ENCODE results near the gene ADGRG7. TPM values are rescaled to one million over a fixed set of nuclear protein-coding genes. Genes with fewer than 3 reads are reported as not detected.

The ADGRG7 gene
- total RNA-seq, 6 experiments from 2014 or later: 1.9 to 27.2 (median 21.8) TPM

DNA sequence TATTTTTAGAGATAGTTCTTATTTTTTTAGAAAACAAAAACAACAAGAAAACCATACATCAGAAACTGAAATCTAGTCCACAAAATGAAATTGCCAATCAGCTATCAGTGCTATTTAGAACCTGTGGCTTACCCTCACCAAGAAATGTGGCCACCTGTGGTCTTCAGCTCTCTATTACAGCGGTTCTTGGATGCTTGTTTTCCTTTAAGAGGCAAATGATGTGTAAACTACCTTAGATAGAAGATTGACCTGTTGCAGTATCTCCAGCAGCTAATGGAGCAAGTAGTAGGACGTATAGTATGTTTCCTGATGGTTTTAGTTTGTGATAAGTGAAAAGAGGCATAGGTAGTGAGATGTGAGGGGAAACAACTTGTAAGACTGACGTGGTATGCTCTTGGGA is 121.1 kb downstream of the ADGRG7 start:
- H3K36me3 ChIP-seq: peaks cover 0 to 44% (median 18%) of the 10 kb centered on the region in 4 donors
- ATAC-seq: no peak
- no peaks in the 10 kb centered on the region for H3K9me3 ChIP-seq
- H3K27ac ChIP-seq: no peak overlapping the region
- WGBS (ENCODE audit: insufficient coverage, low coverage, low lambda C conversion rate, missing lambda C conversion rate): 68% methylated on average over 3 of the region's 3 CpGs
- no peaks in the 10 kb centered on the region for H3K27me3 ChIP-seq
- intact Hi-C loops (cut with DNase I): no loop called here
- TF ChIP-seq, protein P1, sequence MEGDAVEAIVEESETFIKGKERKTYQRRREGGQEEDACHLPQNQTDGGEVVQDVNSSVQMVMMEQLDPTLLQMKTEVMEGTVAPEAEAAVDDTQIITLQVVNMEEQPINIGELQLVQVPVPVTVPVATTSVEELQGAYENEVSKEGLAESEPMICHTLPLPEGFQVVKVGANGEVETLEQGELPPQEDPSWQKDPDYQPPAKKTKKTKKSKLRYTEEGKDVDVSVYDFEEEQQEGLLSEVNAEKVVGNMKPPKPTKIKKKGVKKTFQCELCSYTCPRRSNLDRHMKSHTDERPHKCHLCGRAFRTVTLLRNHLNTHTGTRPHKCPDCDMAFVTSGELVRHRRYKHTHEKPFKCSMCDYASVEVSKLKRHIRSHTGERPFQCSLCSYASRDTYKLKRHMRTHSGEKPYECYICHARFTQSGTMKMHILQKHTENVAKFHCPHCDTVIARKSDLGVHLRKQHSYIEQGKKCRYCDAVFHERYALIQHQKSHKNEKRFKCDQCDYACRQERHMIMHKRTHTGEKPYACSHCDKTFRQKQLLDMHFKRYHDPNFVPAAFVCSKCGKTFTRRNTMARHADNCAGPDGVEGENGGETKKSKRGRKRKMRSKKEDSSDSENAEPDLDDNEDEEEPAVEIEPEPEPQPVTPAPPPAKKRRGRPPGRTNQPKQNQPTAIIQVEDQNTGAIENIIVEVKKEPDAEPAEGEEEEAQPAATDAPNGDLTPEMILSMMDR (IDR thresholded peaks at IDR 0.05): no peak
- no peak for TF ChIP-seq POLR2A (IDR thresholded peaks at IDR 0.05)
- H3K4me3 ChIP-seq: no peak overlapping the region
- no peak for DNase-seq
- peaks cover 0 to 22% (median 4%) of the 10 kb centered on the region in 4 donors for H3K4me1 ChIP-seq

DNA sequence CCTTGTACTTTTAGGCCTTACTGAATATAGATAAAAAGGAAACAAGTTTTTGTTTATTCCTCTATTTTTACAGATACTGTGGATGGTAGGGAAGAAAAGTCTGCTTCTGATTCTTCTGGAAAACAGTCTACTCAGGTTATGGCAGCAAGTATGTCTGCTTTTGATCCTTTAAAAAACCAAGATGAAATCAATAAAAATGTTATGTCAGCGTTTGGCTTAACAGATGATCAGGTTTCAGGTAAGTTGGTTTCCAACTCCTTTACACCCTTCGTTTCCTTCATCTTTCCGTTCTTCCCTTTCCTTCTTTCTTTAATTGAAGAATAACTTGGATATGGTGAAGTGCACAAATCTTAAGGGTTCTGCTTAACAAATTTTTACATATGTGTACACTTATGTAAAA is 123.0 kb downstream of the ADGRG7 start:
- peaks cover 0 to 8% (median 0%) of the 10 kb centered on the region in 4 donors for H3K4me1 ChIP-seq
- TF ChIP-seq POLR2A (IDR thresholded peaks at IDR 0.05): no peak
- TF ChIP-seq, protein P1 (IDR thresholded peaks at IDR 0.05): no peak
- WGBS (ENCODE audit: insufficient coverage, low coverage, low lambda C conversion rate, missing lambda C conversion rate): 77% methylated on average over 3 of the region's 3 CpGs
- DNase-seq (no peak), ATAC-seq (no peak)
- intact Hi-C loops (cut with DNase I): no loop called here
- no peak overlapping the region for H3K4me3 ChIP-seq
- H3K27me3 ChIP-seq: no peaks in the 10 kb centered on the region
- H3K27ac ChIP-seq: no peak overlapping the region
- peaks cover 0 to 56% (median 28%) of the 10 kb centered on the region in 4 donors for H3K36me3 ChIP-seq
- H3K9me3 ChIP-seq: no peaks in the 10 kb centered on the region

DNA sequence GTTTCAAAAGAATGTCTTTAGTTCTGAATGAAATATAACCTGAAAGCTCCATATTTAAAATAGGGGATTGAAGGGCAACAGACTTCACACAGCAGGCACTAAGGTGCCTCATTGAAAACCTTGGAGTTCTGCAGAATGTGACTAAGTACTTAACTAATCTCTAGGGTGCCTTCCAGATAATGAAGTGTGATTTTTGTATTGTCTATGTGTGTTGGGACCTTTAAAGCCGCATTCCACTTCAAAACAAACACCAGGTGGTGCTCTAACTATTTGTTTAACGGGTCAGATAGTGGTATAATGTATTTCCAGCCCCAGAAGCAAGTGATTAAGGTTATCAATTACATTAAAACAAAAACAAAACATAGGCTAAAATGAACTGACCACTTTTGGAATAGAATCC is 127.9 kb downstream of the ADGRG7 start:
- TF ChIP-seq, protein P1 (IDR thresholded peaks at IDR 0.05): peak; percentile 45 to 59 (median 54)
- TF ChIP-seq POLR2A (IDR thresholded peaks at IDR 0.05): no peak
- ATAC-seq (peak; percentile 70 to 84 (median 76)), DNase-seq (no peak)
- WGBS (ENCODE audit: insufficient coverage, low coverage, low lambda C conversion rate, missing lambda C conversion rate): 24% methylated on average over 2 of the region's 2 CpGs
- Histone ChIP-seq H3K27me3 (no peaks in the 10 kb centered on the region), H3K9me3 (no peaks in the 10 kb centered on the region), H3K36me3 (peaks cover 0 to 69% (median 37%) of the 10 kb centered on the region in 4 donors), H3K4me1 (no peaks in the 10 kb centered on the region), H3K27ac (no peak overlapping the region), H3K4me3 (no peak overlapping the region)
- intact Hi-C loops (cut with DNase I): no loop called here

DNA sequence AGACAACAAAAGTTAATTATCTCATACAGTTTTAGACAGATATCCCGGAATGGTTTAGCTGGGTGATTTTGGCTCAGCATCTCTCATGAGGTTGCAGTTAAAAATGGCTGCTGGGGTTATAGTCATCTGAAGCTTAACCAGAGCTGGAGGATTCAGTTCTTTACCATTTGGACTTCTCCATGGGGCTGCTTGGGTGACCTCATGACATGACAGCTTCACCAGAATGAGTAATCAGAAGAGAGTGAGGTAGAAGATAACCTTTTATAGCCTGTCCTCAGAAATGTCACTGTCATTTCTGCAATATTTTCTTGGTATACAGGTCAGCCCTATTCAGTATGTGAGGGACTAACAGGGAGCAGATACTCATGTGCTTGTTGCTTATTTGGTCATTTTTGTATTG is 130.8 kb downstream of the ADGRG7 start:
- Histone ChIP-seq H3K36me3 (peaks cover 0 to 60% (median 36%) of the 10 kb centered on the region in 4 donors), H3K4me1 (no peaks in the 10 kb centered on the region), H3K9me3 (no peaks in the 10 kb centered on the region), H3K27ac (no peak overlapping the region), H3K27me3 (no peaks in the 10 kb centered on the region), H3K4me3 (no peak overlapping the region)
- TF ChIP-seq POLR2A (IDR thresholded peaks at IDR 0.05): no peak
- TF ChIP-seq, protein P1 (IDR thresholded peaks at IDR 0.05): no peak
- DNase-seq (no peak), ATAC-seq (peak in 1 of 4 donors; percentile 39)
- intact Hi-C loops (cut with DNase I): no loop called here
- WGBS (ENCODE audit: insufficient coverage, low coverage, low lambda C conversion rate, missing lambda C conversion rate): 82% methylated on average over 1 of the region's 1 CpG

DNA sequence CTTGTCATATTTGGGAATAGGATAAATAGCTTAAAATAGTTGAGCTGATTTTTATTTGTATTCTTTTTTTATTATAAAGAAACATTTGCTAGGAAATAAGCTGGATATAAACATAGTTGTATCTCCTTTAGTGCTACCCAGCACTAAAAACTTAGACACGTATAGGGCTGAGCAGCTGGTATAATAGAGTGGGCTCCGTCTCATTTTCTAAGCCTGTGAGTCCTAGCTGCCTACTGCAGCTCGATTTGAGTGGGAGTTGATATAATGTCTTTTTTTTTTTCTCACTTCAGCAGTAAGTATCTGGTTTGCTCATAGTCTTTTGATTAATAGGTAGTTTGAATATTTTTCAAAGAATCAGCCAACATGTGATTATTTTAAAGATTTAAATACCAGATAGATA is 134.1 kb downstream of the ADGRG7 start:
- TF ChIP-seq POLR2A (IDR thresholded peaks at IDR 0.05): no peak
- ATAC-seq (no peak), DNase-seq (no peak)
- H3K36me3 ChIP-seq: peaks cover 0 to 60% (median 18%) of the 10 kb centered on the region in 4 donors
- H3K27ac ChIP-seq: no peak overlapping the region
- 88% methylated on average over 3 of the region's 3 CpGs for WGBS (ENCODE audit: insufficient coverage, low coverage, low lambda C conversion rate, missing lambda C conversion rate)
- H3K27me3 ChIP-seq: no peaks in the 10 kb centered on the region
- intact Hi-C loops (cut with DNase I): no loop called here
- no peaks in the 10 kb centered on the region for H3K9me3 ChIP-seq
- no peak overlapping the region for H3K4me3 ChIP-seq
- peaks cover 0 to 8% (median 2%) of the 10 kb centered on the region in 4 donors for H3K4me1 ChIP-seq
